SK-N-MC (cell line): ENCODE data around the gene MTR.

ENCODE experiments used
- DNase-seq: peaks from one replicate; pipeline ENCODE4 v3.0.0-alpha.2; 2011; ENCODE audit warnings: low read depth, low spot score
- H3K27ac ChIP-seq: fragments of 200-600 bp; sonication (generic); 2 replicates; pipeline ENCODE4 v1.5.1; 2016; ENCODE audit warnings: mixed run types
- H3K36me3 ChIP-seq: fragments of 200-600 bp; sonication (generic); 2 replicates; pipeline ENCODE4 v1.6.1; 2017; ENCODE audit warnings: antibody characterized with exemption, low read length, mixed read lengths; ENCODE audit not compliant: insufficient read depth
- H3K4me3 ChIP-seq: fragments of 200-600 bp; sonication (generic); 2 replicates; pipeline ENCODE4 v1.5.1; 2016
- H3K9ac ChIP-seq: fragments of 200-600 bp; sonication (generic); 2 replicates; pipeline ENCODE4 v1.8.0; 2017; ENCODE audit warnings: mixed run types, mixed read lengths; ENCODE audit not compliant: insufficient read length
- H3K9me3 ChIP-seq: fragments of 200-600 bp; sonication (generic); 2 replicates; pipeline ENCODE4 v1.6.1; 2017; ENCODE audit warnings: low read depth, mild to moderate bottlenecking, antibody characterized with exemption, low read length, moderate library complexity, mixed read lengths
- EZH2 ChIP-seq: fragments of 200-600 bp; sonication (generic); IDR thresholded peaks from one replicate; pipeline ENCODE4 v1.6.1; 2017; ENCODE audit warnings: antibody characterized with exemption
- FOXP2 ChIP-seq: optimal IDR thresholded peaks from 2 replicates; pipeline ENCODE3; 2011; ENCODE audit warnings: mild to moderate bottlenecking, moderate library complexity; ENCODE audit not compliant: insufficient read depth; ENCODE audit errors: extremely low read length, control extremely low read depth
- POLR2AphosphoS5 ChIP-seq: IDR thresholded peaks from 2 replicates; pipeline ENCODE4 v1.6.1; 2012; ENCODE audit warnings: mild to moderate bottlenecking, low read depth, low read length, borderline replicate concordance

MTR gene

GRCh38 chr1:236920286-236920894, 125.3 kb downstream of the MTR start:
- Histone ChIP-seq H3K9me3 (peaks cover 5% of the 10 kb centered on the region; the same call in 1 of the 2 replicates), H3K27ac (no peak overlapping the region), H3K36me3 (peaks cover 4% of the 10 kb centered on the region), H3K4me3 (no peak overlapping the region), H3K9ac (no peak overlapping the region)
- TF ChIP-seq EZH2 (no peak), POLR2AphosphoS5 (no peak), FOXP2 (no peak)
- DNase-seq: no peak

DNA sequence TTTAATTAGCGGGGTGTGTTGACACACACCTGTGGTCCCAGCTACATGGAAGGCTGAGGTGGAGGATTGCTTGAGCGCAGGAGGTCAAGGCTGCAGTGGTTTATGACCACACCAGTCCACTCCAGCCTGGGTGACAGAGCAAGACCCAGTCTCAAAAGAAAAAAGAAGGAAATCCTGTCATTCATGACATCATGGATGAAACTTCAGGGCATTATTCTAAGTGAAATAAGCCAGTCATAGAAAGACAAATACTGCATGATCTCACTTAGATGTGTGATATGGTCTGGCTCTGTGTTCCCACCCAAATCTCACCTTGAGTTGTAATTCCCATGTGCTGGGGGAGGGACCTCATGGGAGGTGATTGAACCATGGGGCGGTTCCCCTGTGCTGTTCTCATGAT, 126.5 kb downstream of the MTR start:
- no peak for TF ChIP-seq POLR2AphosphoS5
- no peak for TF ChIP-seq FOXP2
- no peak for TF ChIP-seq EZH2
- no peak for DNase-seq
- no peak overlapping the region for H3K27ac ChIP-seq
- no peak overlapping the region for H3K4me3 ChIP-seq
- H3K9ac ChIP-seq: no peak overlapping the region
- H3K36me3 ChIP-seq: peaks cover 4% of the 10 kb centered on the region
- peaks cover 5% of the 10 kb centered on the region; the same call in 1 of the 2 replicates for H3K9me3 ChIP-seq

DNA sequence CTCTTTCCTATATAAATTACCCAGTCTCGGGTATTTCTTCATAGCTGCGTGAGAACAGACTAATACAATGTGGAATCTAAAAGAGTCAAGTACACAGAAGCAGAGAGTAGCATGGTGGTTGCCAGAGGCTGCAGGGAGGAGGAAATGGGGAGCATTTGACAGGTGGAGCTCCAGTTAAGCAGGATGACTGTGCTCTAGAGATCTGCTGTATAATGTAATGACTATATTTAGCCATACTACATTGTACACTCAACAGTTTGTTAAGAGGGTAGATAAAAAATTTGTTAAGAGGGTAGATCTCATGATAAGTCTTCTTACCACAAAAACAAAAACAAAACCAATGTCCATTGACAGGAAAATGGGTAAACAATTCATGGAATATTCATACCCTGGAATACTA, 127.1 kb downstream of the MTR start:
- H3K36me3 ChIP-seq: peaks cover 1% of the 10 kb centered on the region; the same call in 1 of the 2 replicates
- no peak for DNase-seq
- H3K9ac ChIP-seq: no peak overlapping the region
- no peak overlapping the region for H3K4me3 ChIP-seq
- TF ChIP-seq POLR2AphosphoS5 (no peak), EZH2 (no peak), FOXP2 (no peak)
- H3K9me3 ChIP-seq: peaks cover under 1% of the 10 kb centered on the region; the same call in 1 of the 2 replicates
- no peak overlapping the region for H3K27ac ChIP-seq

DNA sequence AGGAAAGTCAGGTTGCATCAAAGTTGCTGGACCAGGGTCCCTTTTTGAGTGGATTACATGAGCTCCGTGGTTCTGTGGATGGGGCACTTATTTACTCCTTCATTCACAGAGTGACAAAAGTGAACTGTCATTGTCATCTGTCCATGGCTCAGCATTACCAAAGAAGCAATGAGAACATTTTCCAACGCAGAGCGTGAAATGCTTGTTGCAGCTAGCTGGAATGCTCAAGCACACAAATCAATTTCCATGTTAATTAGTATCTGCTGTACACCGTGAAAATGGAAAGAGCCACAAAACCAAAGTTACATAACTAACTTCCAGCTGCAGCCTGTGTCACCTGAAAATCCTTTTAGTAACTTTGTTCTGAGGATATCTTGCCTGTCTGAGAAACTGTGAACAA, 130.3 kb downstream of the MTR start:
- no peaks in the 10 kb centered on the region for H3K9me3 ChIP-seq
- no peak for DNase-seq
- no peak overlapping the region for H3K27ac ChIP-seq
- H3K36me3 ChIP-seq: no peaks in the 10 kb centered on the region
- no peak overlapping the region for H3K4me3 ChIP-seq
- TF ChIP-seq EZH2 (no peak), POLR2AphosphoS5 (no peak), FOXP2 (no peak)
- H3K9ac ChIP-seq: no peak overlapping the region

GRCh38 chr1:236930503-236930902, 135.4 kb downstream of the MTR start:
- TF ChIP-seq EZH2: no peak
- TF ChIP-seq FOXP2: no peak
- TF ChIP-seq POLR2AphosphoS5: no peak
- Histone ChIP-seq H3K4me3 (no peak overlapping the region), H3K9me3 (no peaks in the 10 kb centered on the region), H3K27ac (no peak overlapping the region), H3K9ac (no peak overlapping the region), H3K36me3 (no peaks in the 10 kb centered on the region)
- DNase-seq: no peak

DNA sequence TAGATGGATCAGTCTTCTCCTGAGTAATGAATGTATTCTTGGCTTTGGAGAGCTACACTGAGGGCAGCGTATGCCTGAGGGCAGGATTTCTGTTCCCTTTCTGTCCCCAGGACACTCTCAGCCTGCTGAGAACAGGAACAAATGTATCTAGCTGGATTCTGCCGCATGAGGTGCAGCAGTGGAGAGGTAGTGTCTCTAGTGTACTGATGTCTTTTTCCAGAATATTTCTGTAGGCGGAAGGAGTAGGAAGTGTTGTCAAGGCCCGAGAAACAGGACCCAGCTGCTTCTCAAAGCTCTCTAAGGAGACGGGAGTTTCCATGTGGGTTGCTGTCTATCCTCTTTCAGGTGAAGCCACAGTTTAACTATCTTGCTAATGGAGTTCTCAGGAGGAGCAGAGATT, 143.7 kb downstream of the MTR start:
- no peak for DNase-seq
- no peaks in the 10 kb centered on the region for H3K36me3 ChIP-seq
- H3K4me3 ChIP-seq: no peak overlapping the region
- TF ChIP-seq EZH2 (no peak), FOXP2 (no peak), POLR2AphosphoS5 (no peak)
- no peak overlapping the region for H3K27ac ChIP-seq
- H3K9me3 ChIP-seq: no peaks in the 10 kb centered on the region
- no peak overlapping the region for H3K9ac ChIP-seq

- no peak for DNase-seq
- TF ChIP-seq FOXP2 (no peak), POLR2AphosphoS5 (no peak), EZH2 (no peak)
- H3K9me3 ChIP-seq: no peaks in the 10 kb centered on the region
- no peak overlapping the region for H3K4me3 ChIP-seq
- H3K27ac ChIP-seq: no peak overlapping the region
- H3K36me3 ChIP-seq: no peaks in the 10 kb centered on the region
- no peak overlapping the region for H3K9ac ChIP-seq
Measured at GRCh38 chr1:236942431-236942830, 147.3 kb downstream of the MTR start.

DNA sequence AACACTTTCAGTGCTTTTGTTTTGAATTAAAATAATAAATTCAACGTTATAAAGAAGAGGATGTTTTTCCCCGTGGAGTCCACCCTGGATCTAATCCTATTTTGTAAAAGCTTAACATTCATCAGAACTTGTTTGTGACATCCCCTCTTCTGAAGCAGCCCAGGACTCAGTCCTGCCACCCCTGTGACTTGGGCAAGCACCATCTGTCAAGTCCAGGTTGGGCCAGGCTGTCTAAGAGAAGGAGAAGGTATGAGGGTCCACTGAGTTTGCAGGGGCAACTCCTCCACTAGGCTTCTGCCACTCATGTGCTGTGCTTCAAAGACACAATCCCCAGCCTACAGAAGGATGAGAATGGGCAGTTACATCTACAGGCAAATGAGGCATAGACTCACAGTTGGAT, 149.5 kb downstream of the MTR start:
- TF ChIP-seq EZH2 (no peak), FOXP2 (no peak), POLR2AphosphoS5 (no peak)
- Histone ChIP-seq H3K4me3 (no peak overlapping the region), H3K9ac (no peak overlapping the region), H3K36me3 (no peaks in the 10 kb centered on the region), H3K9me3 (no peaks in the 10 kb centered on the region), H3K27ac (no peak overlapping the region)
- DNase-seq: no peak

- TF ChIP-seq FOXP2 (no peak), EZH2 (no peak), POLR2AphosphoS5 (no peak)
- H3K36me3 ChIP-seq: no peaks in the 10 kb centered on the region
- no peak overlapping the region for H3K4me3 ChIP-seq
- no peak overlapping the region for H3K27ac ChIP-seq
- no peak for DNase-seq
- no peak overlapping the region for H3K9ac ChIP-seq
- no peaks in the 10 kb centered on the region for H3K9me3 ChIP-seq
Measured at GRCh38 chr1:236945002-236945401, 149.9 kb downstream of the MTR start.
